Measurements from ENCODE around the gene EIF4E2. TPM values are rescaled to one million over a fixed set of nuclear protein-coding genes. Genes with fewer than 3 reads are reported as not detected.

Gene EIF4E2
- total RNA-seq, 1 donor from 2014 or later: 45.3 TPM

DNA sequence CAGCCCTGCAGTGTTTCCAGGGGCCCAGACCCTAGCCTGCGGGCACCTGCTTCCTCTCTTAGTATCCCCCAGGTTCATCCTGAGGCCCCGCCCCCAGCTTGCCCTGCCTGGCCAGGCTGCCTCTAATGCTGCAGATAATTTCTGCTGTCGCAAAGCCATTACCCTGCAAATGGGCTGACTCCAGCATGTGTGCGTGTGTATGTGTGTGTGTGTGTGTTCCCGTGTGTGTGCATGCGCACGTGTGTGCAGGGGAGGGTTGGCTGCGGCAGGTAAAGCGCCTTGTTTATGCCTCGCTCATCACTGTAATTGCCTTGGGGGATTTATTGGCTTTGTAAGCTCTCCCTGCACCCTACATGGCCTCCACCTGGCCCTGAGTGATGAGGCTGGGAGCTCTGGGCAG, 37.9 kb upstream of the EIF4E2 start:
- TF ChIP-seq, protein P1, sequence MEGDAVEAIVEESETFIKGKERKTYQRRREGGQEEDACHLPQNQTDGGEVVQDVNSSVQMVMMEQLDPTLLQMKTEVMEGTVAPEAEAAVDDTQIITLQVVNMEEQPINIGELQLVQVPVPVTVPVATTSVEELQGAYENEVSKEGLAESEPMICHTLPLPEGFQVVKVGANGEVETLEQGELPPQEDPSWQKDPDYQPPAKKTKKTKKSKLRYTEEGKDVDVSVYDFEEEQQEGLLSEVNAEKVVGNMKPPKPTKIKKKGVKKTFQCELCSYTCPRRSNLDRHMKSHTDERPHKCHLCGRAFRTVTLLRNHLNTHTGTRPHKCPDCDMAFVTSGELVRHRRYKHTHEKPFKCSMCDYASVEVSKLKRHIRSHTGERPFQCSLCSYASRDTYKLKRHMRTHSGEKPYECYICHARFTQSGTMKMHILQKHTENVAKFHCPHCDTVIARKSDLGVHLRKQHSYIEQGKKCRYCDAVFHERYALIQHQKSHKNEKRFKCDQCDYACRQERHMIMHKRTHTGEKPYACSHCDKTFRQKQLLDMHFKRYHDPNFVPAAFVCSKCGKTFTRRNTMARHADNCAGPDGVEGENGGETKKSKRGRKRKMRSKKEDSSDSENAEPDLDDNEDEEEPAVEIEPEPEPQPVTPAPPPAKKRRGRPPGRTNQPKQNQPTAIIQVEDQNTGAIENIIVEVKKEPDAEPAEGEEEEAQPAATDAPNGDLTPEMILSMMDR (IDR thresholded peaks at IDR 0.05; ENCODE audit: insufficient read depth, low read length, severe bottlenecking): no peak
- H3K4me3 ChIP-seq (ENCODE audit: low read depth, low read length): no peak overlapping the region
- DNase-seq (ENCODE audit: low read depth) (no peak), FAIRE-seq (no peak)
- H3K36me3 ChIP-seq (ENCODE audit: control insufficient read depth, insufficient read depth, low read length): no peaks in the 10 kb centered on the region
- H3K27me3 ChIP-seq (ENCODE audit: control insufficient read depth, insufficient read depth, low read length): peaks cover 7% of the 10 kb centered on the region

DNA sequence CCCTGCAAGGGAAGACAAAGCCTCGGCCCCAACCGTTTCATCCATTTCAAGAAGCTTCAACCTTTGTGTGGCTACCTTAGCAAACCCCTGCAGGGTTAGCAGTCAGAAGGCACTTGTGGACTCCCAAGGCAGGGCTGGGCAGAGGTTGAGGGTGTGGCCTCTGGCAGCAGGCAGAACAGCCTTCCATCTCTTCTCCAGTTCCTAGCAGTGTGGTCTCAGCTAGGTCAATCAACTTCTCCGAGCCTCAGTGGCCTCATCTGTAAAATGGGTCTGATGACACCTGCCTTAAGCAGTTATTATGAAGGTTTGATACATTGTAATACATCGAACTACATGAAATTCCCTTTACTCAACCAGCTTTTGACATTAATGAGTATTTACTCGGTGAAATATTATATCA, 37.1 kb upstream of the EIF4E2 start:
- Histone ChIP-seq H3K27me3 (ENCODE audit: control insufficient read depth, insufficient read depth, low read length) (peaks cover 5% of the 10 kb centered on the region), H3K36me3 (ENCODE audit: control insufficient read depth, insufficient read depth, low read length) (no peaks in the 10 kb centered on the region), H3K4me3 (ENCODE audit: low read depth, low read length) (no peak overlapping the region)
- no peak for DNase-seq (ENCODE audit: low read depth)
- TF ChIP-seq, protein P1 (IDR thresholded peaks at IDR 0.05; ENCODE audit: insufficient read depth, low read length, severe bottlenecking): no peak
- no peak for FAIRE-seq

DNA sequence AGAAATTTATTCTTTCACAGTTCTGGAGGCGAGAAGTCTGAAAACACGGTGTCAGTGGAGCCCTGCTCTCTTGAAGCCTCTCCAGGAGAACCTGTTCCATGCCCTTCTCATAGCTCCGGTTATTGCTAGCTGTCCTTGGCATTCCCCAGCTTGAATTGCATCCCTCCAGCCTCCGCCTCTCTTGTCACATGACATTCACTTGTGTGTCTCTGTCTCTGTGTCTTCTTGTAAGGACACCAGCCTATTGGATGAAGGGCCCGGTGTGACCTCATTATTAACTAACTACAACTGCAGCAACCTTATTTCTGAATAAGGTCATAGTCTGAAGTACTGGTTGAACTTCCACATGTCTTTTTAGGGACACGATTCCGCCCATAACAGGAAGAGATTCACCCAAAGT, 34.9 kb upstream of the EIF4E2 start:
- H3K27me3 ChIP-seq (ENCODE audit: control insufficient read depth, insufficient read depth, low read length): peaks cover 5% of the 10 kb centered on the region
- H3K4me3 ChIP-seq (ENCODE audit: low read depth, low read length): no peak overlapping the region
- TF ChIP-seq, protein P1 (IDR thresholded peaks at IDR 0.05; ENCODE audit: insufficient read depth, low read length, severe bottlenecking): no peak
- H3K36me3 ChIP-seq (ENCODE audit: control insufficient read depth, insufficient read depth, low read length): no peaks in the 10 kb centered on the region
- FAIRE-seq: no peak
- DNase-seq (ENCODE audit: low read depth): no peak

DNA sequence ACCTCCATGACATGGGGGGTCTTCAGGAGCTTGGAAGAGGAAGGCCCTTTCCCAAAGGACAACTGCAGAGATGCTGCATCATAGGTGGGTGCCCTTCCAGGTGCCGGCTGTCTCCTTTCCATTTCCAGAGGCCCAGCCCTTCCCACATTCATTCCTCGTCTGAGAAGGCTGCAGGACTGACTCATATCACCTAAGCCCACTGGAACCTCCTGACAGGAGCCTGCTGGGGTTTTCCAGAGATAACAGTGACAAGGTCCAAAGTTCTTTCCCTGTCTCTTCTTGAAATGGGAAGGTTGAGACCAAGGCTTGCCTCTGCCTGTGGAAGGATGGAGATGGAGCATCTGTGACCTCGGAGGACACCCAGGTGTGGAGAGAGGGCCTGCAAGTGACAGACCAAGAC, 33.9 kb upstream of the EIF4E2 start:
- DNase-seq (ENCODE audit: low read depth) (no peak), FAIRE-seq (no peak)
- no peaks in the 10 kb centered on the region for H3K36me3 ChIP-seq (ENCODE audit: control insufficient read depth, insufficient read depth, low read length)
- H3K27me3 ChIP-seq (ENCODE audit: control insufficient read depth, insufficient read depth, low read length): peaks cover 3% of the 10 kb centered on the region
- TF ChIP-seq, protein P1 (IDR thresholded peaks at IDR 0.05; ENCODE audit: insufficient read depth, low read length, severe bottlenecking): no peak
- H3K4me3 ChIP-seq (ENCODE audit: low read depth, low read length): no peak overlapping the region

DNA sequence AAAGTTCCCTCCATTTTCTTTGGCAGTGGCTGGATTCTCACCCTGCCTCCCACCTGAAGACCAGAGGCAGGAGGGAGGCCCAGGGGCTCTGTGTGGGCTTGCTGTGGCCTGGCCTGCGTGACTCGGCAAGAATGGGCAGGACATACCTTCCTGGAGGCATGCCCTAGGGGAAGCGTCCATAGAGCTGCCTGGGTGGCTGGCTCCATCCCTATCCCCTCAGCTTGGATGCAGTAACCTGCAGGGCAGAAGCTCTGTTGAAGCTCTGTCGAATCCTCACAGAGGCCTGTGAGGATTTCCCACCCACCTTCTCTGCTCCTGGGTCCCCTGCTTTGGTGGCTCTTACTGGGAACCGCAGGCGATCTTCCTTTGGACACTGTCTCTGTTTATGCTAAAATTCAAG, 31.6 kb upstream of the EIF4E2 start:
- peaks cover 15% of the 10 kb centered on the region for H3K27me3 ChIP-seq (ENCODE audit: control insufficient read depth, insufficient read depth, low read length)
- TF ChIP-seq, protein P1 (IDR thresholded peaks at IDR 0.05; ENCODE audit: insufficient read depth, low read length, severe bottlenecking): no peak
- no peak for FAIRE-seq

More for the DNA sequence above, 31.6 kb upstream of the EIF4E2 start:
- Histone ChIP-seq H3K36me3 (ENCODE audit: control insufficient read depth, insufficient read depth, low read length) (no peaks in the 10 kb centered on the region), H3K4me3 (ENCODE audit: low read depth, low read length) (no peak overlapping the region)
- no peak for DNase-seq (ENCODE audit: low read depth)

Measured in bronchial epithelial cell (primary cell).